ENCODE measurements around the gene TRAPPC2L. TPM values are rescaled to one million over a fixed set of nuclear protein-coding genes. Genes with fewer than 3 reads are reported as not detected.

Gene TRAPPC2L
- total RNA-seq, 1 experiment from 2014 or later, result 82.0 TPM

- TF ChIP-seq, protein P1, sequence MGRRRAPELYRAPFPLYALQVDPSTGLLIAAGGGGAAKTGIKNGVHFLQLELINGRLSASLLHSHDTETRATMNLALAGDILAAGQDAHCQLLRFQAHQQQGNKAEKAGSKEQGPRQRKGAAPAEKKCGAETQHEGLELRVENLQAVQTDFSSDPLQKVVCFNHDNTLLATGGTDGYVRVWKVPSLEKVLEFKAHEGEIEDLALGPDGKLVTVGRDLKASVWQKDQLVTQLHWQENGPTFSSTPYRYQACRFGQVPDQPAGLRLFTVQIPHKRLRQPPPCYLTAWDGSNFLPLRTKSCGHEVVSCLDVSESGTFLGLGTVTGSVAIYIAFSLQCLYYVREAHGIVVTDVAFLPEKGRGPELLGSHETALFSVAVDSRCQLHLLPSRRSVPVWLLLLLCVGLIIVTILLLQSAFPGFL (CRISPR knock-in tag; IDR thresholded peaks at IDR 0.05; ENCODE audit: borderline replicate concordance), result no peak
- no peak for TF ChIP-seq ZNF232 (CRISPR knock-in tag; IDR thresholded peaks at IDR 0.05)
- TF ChIP-seq SP1 (CRISPR knock-in tag; conservative IDR thresholded peaks at IDR 0.05), result no peak
- TF ChIP-seq ESRRA (CRISPR knock-in tag; IDR thresholded peaks at IDR 0.05; ENCODE audit: borderline replicate concordance), result 0 out of 2 replicates have a peak, but pooled peaks have one; percentile 22
- TF ChIP-seq TP53 (CRISPR knock-in tag; IDR thresholded peaks at IDR 0.05), result no peak
- no peak for TF ChIP-seq CREM (CRISPR knock-in tag; IDR thresholded peaks at IDR 0.05)
- TF ChIP-seq ZNF416 (CRISPR knock-in tag; IDR thresholded peaks at IDR 0.05), result no peak; the same call in 1 of the 2 replicates
- TF ChIP-seq, protein P2, sequence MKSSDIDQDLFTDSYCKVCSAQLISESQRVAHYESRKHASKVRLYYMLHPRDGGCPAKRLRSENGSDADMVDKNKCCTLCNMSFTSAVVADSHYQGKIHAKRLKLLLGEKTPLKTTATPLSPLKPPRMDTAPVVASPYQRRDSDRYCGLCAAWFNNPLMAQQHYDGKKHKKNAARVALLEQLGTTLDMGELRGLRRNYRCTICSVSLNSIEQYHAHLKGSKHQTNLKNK (CRISPR knock-in tag; IDR thresholded peaks at IDR 0.05), result no peak
- TF ChIP-seq NR2C2 (CRISPR knock-in tag; IDR thresholded peaks at IDR 0.05), result no peak
- TF ChIP-seq ZBTB43 (CRISPR knock-in tag; IDR thresholded peaks at IDR 0.05), result 0 out of 2 replicates have a peak, but pooled peaks have one; percentile 50
- no peak; the same call in 1 of the 2 replicates for TF ChIP-seq E2F5 (CRISPR knock-in tag; IDR thresholded peaks at IDR 0.05)
- TF ChIP-seq ZNF263 (CRISPR knock-in tag; IDR thresholded peaks at IDR 0.05; ENCODE audit: low read depth), result no peak
- TF ChIP-seq IRF2 (CRISPR knock-in tag; IDR thresholded peaks at IDR 0.05; ENCODE audit: borderline replicate concordance, low read depth), result no peak
- TF ChIP-seq TEAD4 (CRISPR knock-in tag; IDR thresholded peaks at IDR 0.05), result no peak
- TF ChIP-seq CDX4 (CRISPR knock-in tag; IDR thresholded peaks at IDR 0.05; ENCODE audit: borderline replicate concordance), result no peak
- no peak for TF ChIP-seq MYBL2 (CRISPR knock-in tag; IDR thresholded peaks at IDR 0.05)
- TF ChIP-seq, protein P3, sequence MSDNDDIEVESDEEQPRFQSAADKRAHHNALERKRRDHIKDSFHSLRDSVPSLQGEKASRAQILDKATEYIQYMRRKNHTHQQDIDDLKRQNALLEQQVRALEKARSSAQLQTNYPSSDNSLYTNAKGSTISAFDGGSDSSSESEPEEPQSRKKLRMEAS (CRISPR knock-in tag; IDR thresholded peaks at IDR 0.05), result no peak
- no peak for TF ChIP-seq GTF2I (CRISPR knock-in tag; conservative IDR thresholded peaks at IDR 0.05)
- no peak for TF ChIP-seq ZNF671 (CRISPR knock-in tag; IDR thresholded peaks at IDR 0.05)
- TF ChIP-seq, protein P4, sequence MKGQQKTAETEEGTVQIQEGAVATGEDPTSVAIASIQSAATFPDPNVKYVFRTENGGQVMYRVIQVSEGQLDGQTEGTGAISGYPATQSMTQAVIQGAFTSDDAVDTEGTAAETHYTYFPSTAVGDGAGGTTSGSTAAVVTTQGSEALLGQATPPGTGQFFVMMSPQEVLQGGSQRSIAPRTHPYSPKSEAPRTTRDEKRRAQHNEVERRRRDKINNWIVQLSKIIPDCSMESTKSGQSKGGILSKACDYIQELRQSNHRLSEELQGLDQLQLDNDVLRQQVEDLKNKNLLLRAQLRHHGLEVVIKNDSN (CRISPR knock-in tag; IDR thresholded peaks at IDR 0.05), result peak; percentile 15; the same call in 1 of the 2 replicates
- TF ChIP-seq ELF4 (CRISPR knock-in tag; IDR thresholded peaks at IDR 0.05; ENCODE audit: low read depth), result no peak
- no peak for TF ChIP-seq JUN (CRISPR knock-in tag; IDR thresholded peaks at IDR 0.05)
- peak; percentile 59 for TF ChIP-seq USF2 (CRISPR knock-in tag; IDR thresholded peaks at IDR 0.05)
Measured at GRCh38 chr16:88812513-88813268, 44.2 kb upstream of the TRAPPC2L start (continued).

Measured in WTC11 (cell line).